CD4-positive, CD25-positive, alpha-beta regulatory T cell (primary cell): ENCODE results near the gene RBBP7. TPM values are rescaled to one million over a fixed set of nuclear protein-coding genes. Genes with fewer than 3 reads are reported as not detected.

Source experiments
- ATAC-seq, 2 donors: fragments of 150-1000 bp; cut with Tn5 transposase; one replicate each; pipeline ENCODE4 v1.10.0; 2021; ENCODE audit warnings: low read depth in 2 of 2, moderate number of reproducible peaks in 2 of 2, moderate library complexity in 1 of 2
- DNase-seq, 3 donors: peaks; one replicate each; pipeline versions ENCODE4 v3.0.0 to v3.0.0-alpha.2; 2012 to 2022; ENCODE audit warnings: mixed read lengths in 1 of 3
- H3K27ac ChIP-seq: one replicate; pipeline ENCODE4 v1.7.0; 2013; ENCODE audit warnings: mild to moderate bottlenecking, low read length; ENCODE audit not compliant: insufficient read depth, poor library complexity, severe bottlenecking
- H3K27me3 ChIP-seq: one replicate; pipeline ENCODE4 v1.7.0; 2013; ENCODE audit warnings: low read length; ENCODE audit not compliant: control insufficient read depth, insufficient read depth
- H3K36me3 ChIP-seq: one replicate; pipeline ENCODE4 v1.7.0; 2013; ENCODE audit warnings: mild to moderate bottlenecking, low read length, moderate library complexity; ENCODE audit not compliant: control insufficient read depth, insufficient read depth
- H3K4me1 ChIP-seq: 2 replicates; pipeline ENCODE4 v1.7.0; 2013; ENCODE audit warnings: mild to moderate bottlenecking, low read length; ENCODE audit not compliant: insufficient read depth, control insufficient read depth, poor library complexity, severe bottlenecking
- H3K4me3 ChIP-seq: one replicate; pipeline ENCODE4 v1.7.0; 2013; ENCODE audit warnings: low read depth, mild to moderate bottlenecking, low read length, moderate library complexity
- H3K9me3 ChIP-seq, 2 experiments: 1 replicate in 1 of 2; 2 replicates in 1 of 2; pipeline ENCODE4 v1.7.0; 2013; ENCODE audit warnings: low read length in 2 of 2, mild to moderate bottlenecking in 1 of 2, moderate library complexity in 1 of 2; ENCODE audit not compliant: control insufficient read depth in 2 of 2
- H3K27ac Mint-ChIP-seq, 3 donors: one replicate each; pipeline ENCODE4 v1.8.0; 2020 to 2022; ENCODE audit warnings: mild to moderate bottlenecking in 3 of 3, mixed read lengths in 3 of 3, moderate library complexity in 2 of 3
- H3K27me3 Mint-ChIP-seq: one replicate; pipeline ENCODE4 v1.8.0; 2022; ENCODE audit warnings: mild to moderate bottlenecking, mixed read lengths
- H3K36me3 Mint-ChIP-seq: one replicate; pipeline ENCODE4 v1.8.0; 2020; ENCODE audit warnings: mixed read lengths
- H3K4me1 Mint-ChIP-seq, 4 donors: one replicate each; pipeline ENCODE4 v1.8.0; 2020 to 2022; ENCODE audit warnings: mixed read lengths in 4 of 4, mild to moderate bottlenecking in 1 of 4
- H3K4me3 Mint-ChIP-seq, 4 donors: one replicate each; pipeline ENCODE4 v1.8.0; 2020 to 2022; ENCODE audit warnings: mild to moderate bottlenecking in 4 of 4, mixed read lengths in 4 of 4, moderate library complexity in 3 of 4
- H3K9me3 Mint-ChIP-seq, 7 donors: one replicate each; pipeline ENCODE4 v1.8.0; 2020 to 2022; ENCODE audit warnings: mixed read lengths in 7 of 7, mild to moderate bottlenecking in 3 of 7, moderate library complexity in 2 of 7
- polyA plus RNA-seq, 4 donors: library from polyadenylated mRNA; unstranded; fragments of 300-500 nt; fragmentation: Illumina TruSeq; gene quantifications; one replicate each; pipeline ENCODE4 v1.2.3, GENCODE V29; 2021
- total RNA-seq: library from RNA; stranded (reverse); gene quantifications from one replicate; pipeline ENCODE4 v1.2.3, GENCODE V29; 2022

RBBP7 gene
- total and polyA plus RNA-seq, 5 donors from 2014 or later = 120 to 150 (median 141) TPM

GRCh38 chrX:16819634-16820033, 50.5 kb downstream of the RBBP7 start:
- no peaks in the 10 kb centered on the region for H3K9me3 Mint-ChIP-seq
- Histone ChIP-seq H3K27ac (no peak overlapping the region), H3K27me3 (no peaks in the 10 kb centered on the region), H3K4me1 (no peaks in the 10 kb centered on the region), H3K9me3 (no peaks in the 10 kb centered on the region), H3K4me3 (no peak overlapping the region), H3K36me3 (peaks cover 26% of the 10 kb centered on the region)
- H3K27ac Mint-ChIP-seq = no peak overlapping the region
- DNase-seq (no peak), ATAC-seq (no peak)
- no peaks in the 10 kb centered on the region for H3K27me3 Mint-ChIP-seq
- no peak overlapping the region for H3K4me3 Mint-ChIP-seq
- H3K4me1 Mint-ChIP-seq = peaks cover 0 to 20% (median 9%) of the 10 kb centered on the region in 4 donors
- H3K36me3 Mint-ChIP-seq = peaks cover 25% of the 10 kb centered on the region

DNA sequence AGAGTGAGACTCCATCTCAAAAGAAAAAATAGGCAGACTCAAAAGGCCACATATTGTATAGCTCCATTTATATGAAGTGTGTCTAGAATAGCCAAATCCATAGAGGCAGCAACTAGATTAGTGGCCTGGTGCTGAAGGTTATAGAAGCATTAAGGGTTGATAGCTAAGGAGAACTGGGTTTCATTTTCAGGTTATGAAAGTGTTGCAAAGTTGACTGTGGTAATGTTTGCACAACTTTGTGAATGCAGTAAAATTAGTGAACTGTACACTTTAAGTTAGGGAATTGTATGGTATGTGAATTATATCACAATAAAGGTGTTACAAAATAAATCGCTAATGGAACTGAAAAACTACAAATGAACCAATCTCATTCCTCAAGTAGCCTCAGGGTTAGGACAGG, 55.6 kb downstream of the RBBP7 start:
- Mint-ChIP-seq H3K4me3 (no peak overlapping the region), H3K36me3 (peaks cover 17% of the 10 kb centered on the region), H3K9me3 (no peaks in the 10 kb centered on the region), H3K27ac (no peak overlapping the region), H3K4me1 (peaks cover 0 to 22% (median 14%) of the 10 kb centered on the region in 4 donors), H3K27me3 (no peaks in the 10 kb centered on the region)
- Histone ChIP-seq H3K4me1 (no peaks in the 10 kb centered on the region), H3K27me3 (no peaks in the 10 kb centered on the region), H3K9me3 (no peaks in the 10 kb centered on the region), H3K4me3 (no peak overlapping the region), H3K36me3 (peaks cover 5% of the 10 kb centered on the region), H3K27ac (no peak overlapping the region)
- ATAC-seq = no peak
- no peak for DNase-seq

DNA sequence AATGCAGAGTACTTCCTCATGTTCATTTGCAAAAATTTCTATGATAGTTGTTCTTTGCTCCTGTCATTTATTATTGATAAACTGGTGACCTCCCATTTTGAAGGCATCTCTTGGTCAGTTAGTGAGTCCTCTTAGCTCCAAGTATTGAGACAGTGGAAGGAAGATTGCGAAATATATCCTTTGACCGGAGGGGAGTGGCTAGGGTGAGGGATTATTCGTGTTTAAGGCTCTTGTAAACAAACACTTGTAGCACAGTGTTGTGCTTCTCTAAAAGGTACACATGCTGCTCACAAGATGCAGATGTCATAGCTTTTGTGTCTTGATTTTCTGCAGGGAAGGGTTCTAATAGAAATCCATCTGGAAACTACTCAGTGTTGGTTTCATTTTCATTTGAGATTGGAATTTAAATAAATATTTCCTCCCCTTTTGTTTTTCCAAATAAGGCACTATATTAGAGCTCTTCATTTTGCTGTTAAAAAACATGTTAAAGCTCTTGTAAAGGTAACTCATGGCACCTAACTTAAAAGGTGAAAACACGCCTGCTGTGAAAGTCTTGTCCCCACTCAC, 62.1 kb downstream of the RBBP7 start:
- Mint-ChIP-seq H3K36me3 (peaks cover 22% of the 10 kb centered on the region), H3K4me3 (no peak overlapping the region), H3K9me3 (no peaks in the 10 kb centered on the region), H3K27me3 (no peaks in the 10 kb centered on the region), H3K27ac (peak overlapping the region in 2 of 3 donors; percentile 21 to 28), H3K4me1 (peaks cover 15 to 38% (median 26%) of the 10 kb centered on the region in 4 donors)
- no peak for DNase-seq
- H3K4me1 ChIP-seq = no peaks in the 10 kb centered on the region
- no peaks in the 10 kb centered on the region for H3K9me3 ChIP-seq
- H3K4me3 ChIP-seq = no peak overlapping the region
- H3K27me3 ChIP-seq = no peaks in the 10 kb centered on the region
- no peak overlapping the region for H3K27ac ChIP-seq
- no peaks in the 10 kb centered on the region for H3K36me3 ChIP-seq
- no peak for ATAC-seq

DNA sequence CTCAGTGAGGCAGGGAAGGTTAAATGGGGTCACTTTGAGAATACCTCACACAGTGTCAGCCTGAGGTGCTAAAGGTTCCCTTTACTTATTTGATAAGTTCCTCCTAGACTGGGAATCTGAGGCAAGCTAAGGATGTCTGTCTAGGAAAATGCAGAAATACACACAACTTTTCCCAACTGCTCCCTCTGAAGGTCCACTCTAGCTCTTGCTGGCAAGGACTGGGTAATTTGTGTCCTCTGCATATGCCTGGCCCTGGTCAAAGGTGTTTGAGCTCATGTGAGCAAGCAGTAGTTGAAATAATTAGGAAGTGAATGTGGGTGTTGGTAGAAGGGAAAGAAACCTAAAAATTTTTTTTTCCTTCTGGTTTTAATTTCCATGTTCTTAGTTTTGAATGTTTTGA, 62.6 kb downstream of the RBBP7 start:
- no peaks in the 10 kb centered on the region for H3K27me3 Mint-ChIP-seq
- ATAC-seq (no peak), DNase-seq (no peak)
- peak overlapping the region in 1 of 3 donors; percentile 28 for H3K27ac Mint-ChIP-seq
- H3K4me3 ChIP-seq = no peak overlapping the region
- peaks cover 15 to 38% (median 26%) of the 10 kb centered on the region in 4 donors for H3K4me1 Mint-ChIP-seq
- no peaks in the 10 kb centered on the region for H3K4me1 ChIP-seq
- no peak overlapping the region for H3K4me3 Mint-ChIP-seq
- no peak overlapping the region for H3K27ac ChIP-seq
- H3K27me3 ChIP-seq = no peaks in the 10 kb centered on the region
- no peaks in the 10 kb centered on the region for H3K9me3 ChIP-seq
- H3K9me3 Mint-ChIP-seq = no peaks in the 10 kb centered on the region
- peaks cover 19% of the 10 kb centered on the region for H3K36me3 Mint-ChIP-seq
- no peaks in the 10 kb centered on the region for H3K36me3 ChIP-seq

DNA sequence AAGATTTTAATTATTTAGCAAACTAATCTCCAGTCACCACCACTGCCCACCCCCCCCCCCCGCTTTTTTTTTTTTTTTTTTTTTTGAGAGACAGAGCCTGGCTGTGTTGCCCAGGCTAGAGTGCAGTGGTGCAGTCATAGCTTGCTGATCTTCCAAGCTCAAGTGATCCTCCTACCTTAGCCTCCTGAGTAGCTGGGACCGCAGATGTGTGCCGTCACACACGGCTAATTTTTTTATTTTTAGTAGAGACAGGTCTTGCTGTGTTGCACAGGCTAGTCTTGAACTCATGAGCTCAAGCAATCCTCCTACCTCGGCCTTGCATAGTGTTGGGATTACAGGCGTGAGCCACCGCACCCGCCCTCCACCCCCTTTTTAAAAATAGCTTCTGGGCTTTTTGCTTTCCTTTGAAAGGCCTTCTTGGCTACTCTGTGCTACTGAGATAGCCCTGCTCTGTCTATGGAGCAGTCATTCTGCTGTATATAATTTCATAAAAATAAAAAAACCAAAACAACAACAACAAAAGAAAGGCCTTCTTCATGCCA, 65.2 kb downstream of the RBBP7 start:
- Histone ChIP-seq H3K27me3 (no peaks in the 10 kb centered on the region), H3K9me3 (no peaks in the 10 kb centered on the region), H3K4me1 (no peaks in the 10 kb centered on the region), H3K36me3 (no peaks in the 10 kb centered on the region), H3K27ac (no peak overlapping the region), H3K4me3 (no peak overlapping the region)
- Mint-ChIP-seq H3K4me1 (peaks cover 15 to 36% (median 22%) of the 10 kb centered on the region in 4 donors), H3K4me3 (no peak overlapping the region), H3K27ac (no peak overlapping the region), H3K9me3 (peaks cover 0 to 1% (median 0%) of the 10 kb centered on the region in 7 donors), H3K36me3 (peaks cover 27% of the 10 kb centered on the region), H3K27me3 (no peaks in the 10 kb centered on the region)
- no peak for DNase-seq
- no peak for ATAC-seq

- Histone ChIP-seq H3K27ac (no peak overlapping the region), H3K27me3 (no peaks in the 10 kb centered on the region), H3K9me3 (no peaks in the 10 kb centered on the region), H3K4me1 (no peaks in the 10 kb centered on the region), H3K4me3 (no peak overlapping the region), H3K36me3 (peaks cover 4% of the 10 kb centered on the region)
- ATAC-seq = no peak
- Mint-ChIP-seq H3K27me3 (no peaks in the 10 kb centered on the region), H3K36me3 (peaks cover 39% of the 10 kb centered on the region), H3K4me1 (peaks cover 0 to 27% (median 7%) of the 10 kb centered on the region in 4 donors), H3K9me3 (peaks cover 0 to 1% (median 0%) of the 10 kb centered on the region in 7 donors), H3K4me3 (no peak overlapping the region), H3K27ac (no peak overlapping the region)
- no peak for DNase-seq
Observed at GRCh38 chrX:16797841-16798240, 72.3 kb downstream of the RBBP7 start.

- Histone ChIP-seq H3K4me3 (no peak overlapping the region), H3K4me1 (no peaks in the 10 kb centered on the region), H3K27me3 (no peaks in the 10 kb centered on the region), H3K9me3 (no peaks in the 10 kb centered on the region), H3K36me3 (peaks cover 4% of the 10 kb centered on the region), H3K27ac (no peak overlapping the region)
- peaks cover 0 to 28% (median 7%) of the 10 kb centered on the region in 4 donors for H3K4me1 Mint-ChIP-seq
- H3K27me3 Mint-ChIP-seq = no peaks in the 10 kb centered on the region
- H3K27ac Mint-ChIP-seq = no peak overlapping the region
- peaks cover 37% of the 10 kb centered on the region for H3K36me3 Mint-ChIP-seq
- DNase-seq (no peak), ATAC-seq (no peak)
- H3K4me3 Mint-ChIP-seq = no peak overlapping the region
- peaks cover 0 to 1% (median 0%) of the 10 kb centered on the region in 7 donors for H3K9me3 Mint-ChIP-seq
Observed at GRCh38 chrX:16797358-16797757, 72.8 kb downstream of the RBBP7 start.

DNA sequence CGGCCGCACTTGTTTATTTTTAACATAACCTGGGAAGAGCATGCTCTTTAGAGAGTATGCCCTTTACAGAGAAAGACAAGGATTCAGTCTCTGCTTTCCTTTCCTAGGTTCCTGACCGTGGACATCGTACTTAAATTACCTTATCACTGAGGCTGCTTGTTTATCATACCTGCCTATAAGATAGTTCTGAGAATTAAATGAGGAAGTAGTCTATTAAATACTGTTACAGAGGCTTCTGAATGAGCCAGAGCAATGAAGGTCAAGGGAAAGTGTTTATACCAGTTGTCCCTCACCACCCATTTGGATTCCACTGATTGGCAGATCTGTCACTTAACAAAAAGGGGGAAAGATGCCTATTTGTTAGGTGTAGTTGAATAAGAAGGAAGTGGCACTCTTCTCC, 73.9 kb downstream of the RBBP7 start:
- H3K4me1 Mint-ChIP-seq = peaks cover 0 to 34% (median 9%) of the 10 kb centered on the region in 4 donors
- Histone ChIP-seq H3K9me3 (no peaks in the 10 kb centered on the region), H3K27ac (no peak overlapping the region), H3K4me1 (no peaks in the 10 kb centered on the region), H3K27me3 (no peaks in the 10 kb centered on the region), H3K4me3 (no peak overlapping the region), H3K36me3 (peaks cover 4% of the 10 kb centered on the region)
- ATAC-seq (no peak), DNase-seq (no peak)
- no peak overlapping the region for H3K27ac Mint-ChIP-seq
- H3K36me3 Mint-ChIP-seq = peaks cover 36% of the 10 kb centered on the region
- H3K27me3 Mint-ChIP-seq = no peaks in the 10 kb centered on the region
- no peak overlapping the region for H3K4me3 Mint-ChIP-seq
- peaks cover 0 to 1% (median 0%) of the 10 kb centered on the region in 7 donors for H3K9me3 Mint-ChIP-seq
